Bronchial epithelial cell (primary cell): ENCODE data around the gene ZNF710. TPM values are rescaled to one million over a fixed set of nuclear protein-coding genes. Genes with fewer than 3 reads are reported as not detected.
"Not testable (repeated sequence)": the region's sequence is repeated elsewhere in the genome, so short reads cannot be mapped to it uniquely, and the experiment has no call there.

Experiments
- DNase-seq: peaks from one replicate; pipeline ENCODE4 v3.0.0-alpha.2; 2010; ENCODE audit warnings: low read depth
- FAIRE-seq: peaks from 2 replicates; lab custom pipeline; 2011; peaks lifted over from hg19 to GRCh38; lab: Jason Lieb, UNC
- H3K27me3 ChIP-seq: 2 replicates; pipeline ENCODE4 v1.5.1; 2011; ENCODE audit warnings: low read length; ENCODE audit not compliant: control insufficient read depth, insufficient read depth
- H3K36me3 ChIP-seq: 2 replicates; pipeline ENCODE4 v1.5.1; 2011; ENCODE audit warnings: low read length; ENCODE audit not compliant: control insufficient read depth, insufficient read depth
- H3K4me3 ChIP-seq: 2 replicates; pipeline ENCODE4 v1.5.1; 2011; ENCODE audit warnings: mild to moderate bottlenecking, low read depth, low read length, control low read depth
- CTCF ChIP-seq: IDR thresholded peaks from 2 replicates; pipeline ENCODE4 v1.5.1; 2011; ENCODE audit warnings: mild to moderate bottlenecking, moderate library complexity, low read length, control low read depth, inconsistent platforms; ENCODE audit not compliant: insufficient read depth, severe bottlenecking
- total RNA-seq: library from RNA; depleted of rRNA; stranded (reverse); fragments of >200 nt; gene quantifications from 2 replicates; pipeline ENCODE4 v1.2.1, GENCODE V29; 2014

The ZNF710 gene
- total RNA-seq, 1 donor from 2014 or later = 7.6 TPM

- FAIRE-seq (no peak), DNase-seq (no peak)
- Histone ChIP-seq H3K27me3 (no peaks in the 10 kb centered on the region), H3K4me3 (no peak overlapping the region), H3K36me3 (no peaks in the 10 kb centered on the region)
- TF ChIP-seq CTCF = no peak
These were observed 24.9 kb upstream of the ZNF710 start for GRCh38 chr15:89976246-89976600.

GRCh38 chr15:89977836-89978235, 23.3 kb upstream of the ZNF710 start:
- H3K36me3 ChIP-seq, H3K27me3 ChIP-seq, H3K4me3 ChIP-seq, DNase-seq, FAIRE-seq: not testable (repeated sequence)

- TF ChIP-seq CTCF = no peak
These were observed 22.2 kb upstream of the ZNF710 start for GRCh38 chr15:89978914-89979313.

GRCh38 chr15:89980896-89981295, 20.2 kb upstream of the ZNF710 start:
- no peak for TF ChIP-seq CTCF
- no peak for DNase-seq
- no peak for FAIRE-seq
- peaks cover 2% of the 10 kb centered on the region for H3K27me3 ChIP-seq
- H3K4me3 ChIP-seq = no peak overlapping the region
- no peaks in the 10 kb centered on the region for H3K36me3 ChIP-seq

More at GRCh38 chr15:89978914-89979313, 22.2 kb upstream of the ZNF710 start:
- Histone ChIP-seq H3K36me3 (no peaks in the 10 kb centered on the region), H3K4me3 (no peak overlapping the region), H3K27me3 (peaks cover 2% of the 10 kb centered on the region)
- DNase-seq (no peak), FAIRE-seq (no peak)

GRCh38 chr15:89982315-89983055, 18.6 kb upstream of the ZNF710 start:
- Histone ChIP-seq H3K4me3 (no peak overlapping the region), H3K27me3 (peaks cover 2% of the 10 kb centered on the region), H3K36me3 (no peaks in the 10 kb centered on the region)
- no peak for FAIRE-seq
- DNase-seq = no peak
- TF ChIP-seq CTCF = no peak

- TF ChIP-seq CTCF = no peak
- H3K27me3 ChIP-seq = peaks cover 2% of the 10 kb centered on the region
These were observed 17.1 kb upstream of the ZNF710 start for GRCh38 chr15:89984001-89984400.

More at GRCh38 chr15:89984001-89984400, 17.1 kb upstream of the ZNF710 start:
- no peak for DNase-seq
- no peak for FAIRE-seq
- Histone ChIP-seq H3K4me3 (no peak overlapping the region), H3K36me3 (no peaks in the 10 kb centered on the region)
